DND-41 (cell line): Measurements from ENCODE around the gene S100A12.

Experiments used
- CTCF ChIP-seq: IDR thresholded peaks from 2 replicates; pipeline ENCODE4 v1.5.1; 2012; ENCODE audit warnings: borderline replicate concordance, low read length, moderate library complexity, mild to moderate bottlenecking; ENCODE audit not compliant: poor library complexity, severe bottlenecking; ENCODE audit errors: extremely low read depth
- EZH2 ChIP-seq: IDR thresholded peaks from 3 replicates; pipeline ENCODE4 v1.6.1; 2012; ENCODE audit warnings: borderline replicate concordance, low read depth, mild to moderate bottlenecking, moderate library complexity, low read length, inconsistent platforms; ENCODE audit not compliant: severe bottlenecking

GRCh38 chr1:153354515-153355193 lies 20.8 kb downstream of the S100A12 start:
- TF ChIP-seq CTCF (no peak), EZH2 (no peak)
